ENCODE results near the gene CLDN24. TPM values are rescaled to one million over a fixed set of nuclear protein-coding genes. Genes with fewer than 3 reads are reported as not detected.

Gene CLDN24
- total and polyA plus RNA-seq, 2 donors (not counting 3 experiments of a cell fraction or from before 2014, with no cell fraction given): not detected

- intact Hi-C loops (cut with micrococcal nuclease): no loop called here
- H3K4me1 ChIP-seq (ENCODE audit: control insufficient read depth, extremely low read depth, insufficient read depth, low read length): peaks cover 8% of the 10 kb centered on the region
- no peaks in the 10 kb centered on the region for H3K9me3 ChIP-seq (replicated peaks; ENCODE audit: control insufficient read depth, insufficient read depth, low read length)
- H2AFZ ChIP-seq (ENCODE audit: low read depth, low read length): peak overlapping the region; percentile 26
- ChIA-PET POLR2A (no interaction called here), CTCF (interaction anchor here (1.2 kb wide), 1 partner anchor 69 kb away, joined by 4 read pairs; no protein-coding TSS in a partner anchor)
- no peak overlapping the region for H3K4me2 ChIP-seq (ENCODE audit: insufficient read depth, low read length)
- no peak overlapping the region for H3K27ac ChIP-seq (ENCODE audit: insufficient read depth, low read depth, low read length)
- dilution Hi-C loops (cut with MboI; ENCODE audit: extremely low pct_ligation_motif_present, low sequenced_read_pairs): no loop called here
- FAIRE-seq: no peak
- peak; percentile 37 for DNase-seq (ENCODE audit: low read depth, low spot score)
- BruUV-seq (replicated peaks): no TSS peak
- H3K79me2 ChIP-seq (ENCODE audit: control insufficient read depth, insufficient read depth, low read length): no peaks in the 10 kb centered on the region
- H3K27me3 ChIP-seq (ENCODE audit: control insufficient read depth in 2 of 2, insufficient read depth in 2 of 2, low read length in 2 of 2): no peaks in the 10 kb centered on the region
- no peaks in the 10 kb centered on the region for H3K36me3 ChIP-seq (ENCODE audit: control insufficient read depth in 2 of 2, extremely low read depth in 1 of 2, insufficient read depth in 2 of 2, low read length in 2 of 2)
- TF ChIP-seq JUN (IDR thresholded peaks at IDR 0.05; ENCODE audit: borderline replicate concordance, insufficient read depth, insufficient read length, low read depth) (no peak), GATA2 (IDR thresholded peaks at IDR 0.05; ENCODE audit: insufficient read depth, insufficient read length, low read depth, low read length) (no peak), MAX (IDR thresholded peaks at IDR 0.05; ENCODE audit: insufficient read depth, insufficient read length) (no peak), MYC (IDR thresholded peaks at IDR 0.05; ENCODE audit: low read depth, low read length) (no peak)
- H3K9me1 ChIP-seq (replicated peaks; ENCODE audit: control insufficient read depth, extremely low read depth, insufficient read depth, low read length): no peaks in the 10 kb centered on the region
- H3K4me3 ChIP-seq (replicated peaks in 1 of 3; ENCODE audit: insufficient read depth in 1 of 3, low read depth in 1 of 3, low read length in 3 of 3): no peak overlapping the region
- no peaks in the 10 kb centered on the region for H4K20me1 ChIP-seq (replicated peaks; ENCODE audit: control insufficient read depth, extremely low read depth, insufficient read depth, low read length)
- no peak overlapping the region for H3K9ac ChIP-seq (replicated peaks; ENCODE audit: extremely low read depth, insufficient read depth, low read length)
Observed at GRCh38 chr4:183328832-183329231, 6.6 kb upstream of the CLDN24 start.

GRCh38 chr4:183327827-183328226 lies 5.6 kb upstream of the CLDN24 start:
- no peak overlapping the region for H3K4me2 ChIP-seq (ENCODE audit: insufficient read depth, low read length)
- intact Hi-C loops (cut with micrococcal nuclease): no loop called here
- no peak for FAIRE-seq
- dilution Hi-C loops (cut with MboI; ENCODE audit: extremely low pct_ligation_motif_present, low sequenced_read_pairs): no loop called here
- no peak overlapping the region for H3K27ac ChIP-seq (ENCODE audit: insufficient read depth, low read depth, low read length)
- ChIA-PET CTCF (interaction anchor here (0.9 to 1.4 kb wide), 2 partner anchors 19 to 27 kb away, joined by 3 read pairs; no protein-coding TSS in a partner anchor), POLR2A (no interaction called here)
- no peaks in the 10 kb centered on the region for H3K79me2 ChIP-seq (ENCODE audit: control insufficient read depth, insufficient read depth, low read length)
- H3K36me3 ChIP-seq (ENCODE audit: control insufficient read depth in 2 of 2, extremely low read depth in 1 of 2, insufficient read depth in 2 of 2, low read length in 2 of 2): no peaks in the 10 kb centered on the region
- no peak overlapping the region for H3K9ac ChIP-seq (replicated peaks; ENCODE audit: extremely low read depth, insufficient read depth, low read length)
- no peak for DNase-seq (ENCODE audit: low read depth, low spot score)
- no peaks in the 10 kb centered on the region for H4K20me1 ChIP-seq (replicated peaks; ENCODE audit: control insufficient read depth, extremely low read depth, insufficient read depth, low read length)
- TF ChIP-seq POLR2AphosphoS5 (IDR thresholded peaks at IDR 0.05; ENCODE audit: insufficient read depth, low read depth, low read length) (no peak), GATA2 (IDR thresholded peaks at IDR 0.05; ENCODE audit: insufficient read depth, insufficient read length, low read depth, low read length) (no peak), POLR2A (IDR thresholded peaks at IDR 0.05; ENCODE audit: low read depth, low read length) (no peak), MYC (IDR thresholded peaks at IDR 0.05; ENCODE audit: low read depth, low read length) (no peak), JUN (IDR thresholded peaks at IDR 0.05; ENCODE audit: borderline replicate concordance, insufficient read depth, insufficient read length, low read depth) (no peak), CTCF (IDR thresholded peaks at IDR 0.05; ENCODE audit: extremely low read depth in 1 of 2, insufficient read depth in 1 of 2, low read depth in 1 of 2, low read length in 2 of 2) (no peak), FOS (IDR thresholded peaks at IDR 0.05; ENCODE audit: borderline replicate concordance, insufficient read depth, low read length) (no peak), MAX (IDR thresholded peaks at IDR 0.05; ENCODE audit: insufficient read depth, insufficient read length) (no peak), EZH2 (IDR thresholded peaks at IDR 0.05; ENCODE audit: borderline replicate concordance, low read depth, low read length, severe bottlenecking) (no peak)
- no peak overlapping the region for H3K4me3 ChIP-seq (replicated peaks in 1 of 3; ENCODE audit: insufficient read depth in 1 of 3, low read depth in 1 of 3, low read length in 3 of 3)
- H3K4me1 ChIP-seq (ENCODE audit: control insufficient read depth, extremely low read depth, insufficient read depth, low read length): peaks cover 6% of the 10 kb centered on the region
- H2AFZ ChIP-seq (ENCODE audit: low read depth, low read length): no peak overlapping the region
- BruUV-seq (replicated peaks): no TSS peak
- no peaks in the 10 kb centered on the region for H3K9me3 ChIP-seq (replicated peaks; ENCODE audit: control insufficient read depth, insufficient read depth, low read length)
- no peaks in the 10 kb centered on the region for H3K9me1 ChIP-seq (replicated peaks; ENCODE audit: control insufficient read depth, extremely low read depth, insufficient read depth, low read length)
- H3K27me3 ChIP-seq (ENCODE audit: control insufficient read depth in 2 of 2, insufficient read depth in 2 of 2, low read length in 2 of 2): no peaks in the 10 kb centered on the region
